Muscle layer of colon (tissue), 2 donors: ENCODE results near the gene SORL1.
"Not testable (repeated sequence)": the region's sequence is repeated elsewhere in the genome, so short reads cannot be mapped to it uniquely, and the experiment has no call there.

Source experiments
- H3K27ac ChIP-seq: one replicate; pipeline ENCODE4 v1.7.0; 2013; ENCODE audit warnings: low read depth, mild to moderate bottlenecking, low read length, moderate library complexity
- H3K27me3 ChIP-seq, 2 donors: one replicate each; pipeline ENCODE4 v1.7.0; 2013; ENCODE audit warnings: low read length in 2 of 2, mild to moderate bottlenecking in 2 of 2; ENCODE audit not compliant: insufficient read depth in 2 of 2, control insufficient read depth in 1 of 2
- H3K36me3 ChIP-seq: one replicate; pipeline ENCODE4 v1.7.0; 2013; ENCODE audit warnings: mild to moderate bottlenecking, low read length; ENCODE audit not compliant: insufficient read depth
- H3K4me1 ChIP-seq: one replicate; pipeline ENCODE4 v1.7.0; 2013; ENCODE audit warnings: mild to moderate bottlenecking, low read length; ENCODE audit not compliant: insufficient read depth
- H3K4me3 ChIP-seq, 2 donors: one replicate each; pipeline ENCODE4 v1.7.0; 2013; ENCODE audit warnings: low read length in 2 of 2, low read depth in 1 of 2, mild to moderate bottlenecking in 1 of 2, moderate library complexity in 1 of 2
- H3K9ac ChIP-seq: one replicate; pipeline ENCODE4 v1.7.0; 2013; ENCODE audit warnings: low read length
- H3K9me3 ChIP-seq: one replicate; pipeline ENCODE4 v1.7.0; 2013; ENCODE audit warnings: mild to moderate bottlenecking, low read length
- donor health status: abdominal sarcoma.
- donor health status: Adenocarcinoma of cecum.

SORL1 gene

GRCh38 chr11:121471167-121471566 lies 19.1 kb downstream of the SORL1 start:
- Histone ChIP-seq H3K9me3 (no peaks in the 10 kb centered on the region), H3K27ac (no peak overlapping the region), H3K4me1 (peaks cover 21% of the 10 kb centered on the region), H3K4me3 (no peak overlapping the region), H3K9ac (no peak overlapping the region), H3K27me3 (no peaks in the 10 kb centered on the region), H3K36me3 (no peaks in the 10 kb centered on the region)

DNA sequence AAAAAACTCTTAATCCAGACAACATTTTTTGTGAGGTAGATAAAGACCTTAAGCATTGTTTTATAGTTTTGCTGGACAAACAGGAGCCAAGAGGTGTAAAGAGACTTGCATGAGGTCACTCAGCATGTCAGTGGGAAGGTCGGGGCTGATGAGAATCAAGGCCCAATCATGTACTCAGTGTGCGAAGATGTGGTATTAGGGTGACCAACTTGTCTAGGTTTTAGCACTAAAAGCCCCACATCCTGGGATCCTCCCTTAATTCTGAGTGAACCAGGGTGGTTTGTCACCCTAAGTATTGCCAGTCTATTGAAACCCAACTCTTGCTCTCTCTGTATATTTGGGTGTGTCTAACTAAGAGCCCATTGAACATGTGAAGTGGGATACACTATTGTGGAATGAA lies 20.2 kb downstream of the SORL1 start:
- Histone ChIP-seq H3K27me3 (no peaks in the 10 kb centered on the region), H3K4me1 (peaks cover 11% of the 10 kb centered on the region)

GRCh38 chr11:121473064-121473777 lies 21.1 kb downstream of the SORL1 start:
- no peak overlapping the region for H3K9ac ChIP-seq
- H3K27ac ChIP-seq, result no peak overlapping the region
- H3K9me3 ChIP-seq, result no peaks in the 10 kb centered on the region
- H3K4me3 ChIP-seq, result no peak overlapping the region
- H3K36me3 ChIP-seq, result no peaks in the 10 kb centered on the region
- no peaks in the 10 kb centered on the region for H3K27me3 ChIP-seq
- peaks cover 6% of the 10 kb centered on the region for H3K4me1 ChIP-seq

More for the DNA sequence above, 20.2 kb downstream of the SORL1 start:
- Histone ChIP-seq H3K36me3 (no peaks in the 10 kb centered on the region), H3K27ac (no peak overlapping the region), H3K4me3 (no peak overlapping the region), H3K9me3 (no peaks in the 10 kb centered on the region), H3K9ac (no peak overlapping the region)

DNA sequence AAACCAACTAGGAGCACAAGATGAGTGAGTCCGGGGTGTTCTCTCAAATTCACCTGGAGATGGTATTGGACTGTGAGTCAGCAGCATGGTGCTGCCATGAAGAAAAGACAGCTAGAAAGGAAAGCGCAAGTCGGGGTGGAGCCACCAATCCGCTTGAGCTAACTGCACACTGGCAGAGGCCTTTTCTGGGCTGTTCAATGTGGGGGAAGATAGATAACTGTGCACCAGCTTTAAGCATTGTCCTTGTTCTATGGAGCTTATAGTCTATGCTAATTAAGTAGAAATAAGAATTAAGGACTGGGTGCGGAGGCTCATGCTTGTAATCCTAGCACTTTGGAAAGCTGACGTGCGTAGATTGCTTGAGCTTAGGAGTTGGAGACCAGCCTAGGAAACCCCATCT lies 22.6 kb downstream of the SORL1 start:
- H3K27ac ChIP-seq, result no peak overlapping the region

DNA sequence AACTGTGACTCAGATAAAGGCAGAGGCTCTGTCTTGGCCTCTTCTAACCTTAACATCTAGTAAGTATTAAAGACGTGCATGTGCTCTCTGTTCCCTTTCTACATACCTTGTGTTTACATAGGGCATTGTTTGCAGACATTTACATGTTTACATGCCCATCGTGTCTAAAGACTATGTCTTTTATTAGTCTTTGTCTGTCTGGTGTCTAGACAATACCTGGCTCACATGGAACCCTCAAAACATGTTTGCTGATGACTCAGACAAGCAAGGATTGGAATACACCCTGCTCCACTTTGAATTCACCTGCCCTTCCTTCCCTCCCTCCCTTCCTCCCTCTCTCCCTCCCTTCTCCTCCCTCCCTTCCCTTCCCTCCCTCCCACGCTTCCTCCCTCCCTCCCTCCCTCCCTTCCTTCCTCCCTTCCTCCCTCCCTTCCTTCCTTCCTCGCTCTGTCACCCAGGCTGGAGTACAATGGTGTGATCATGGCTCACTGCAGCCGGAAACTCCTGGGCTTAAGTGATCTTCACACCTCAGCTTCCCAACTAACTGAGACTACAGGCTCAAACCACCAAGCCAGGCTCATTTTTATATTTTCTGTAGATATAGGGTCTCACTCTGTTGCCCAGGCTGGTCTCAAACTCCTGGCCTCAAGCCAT lies 24.4 kb downstream of the SORL1 start:
- Histone ChIP-seq H3K36me3 (peaks cover 5% of the 10 kb centered on the region), H3K27me3 (no peaks in the 10 kb centered on the region), H3K9ac (no peak overlapping the region), H3K4me3 (no peak overlapping the region), H3K4me1 (peaks cover 6% of the 10 kb centered on the region), H3K9me3 (no peaks in the 10 kb centered on the region), H3K27ac (no peak overlapping the region)

More for the DNA sequence above, 22.6 kb downstream of the SORL1 start:
- Histone ChIP-seq H3K9me3 (no peaks in the 10 kb centered on the region), H3K9ac (no peak overlapping the region), H3K27me3 (no peaks in the 10 kb centered on the region), H3K4me1 (peaks cover 6% of the 10 kb centered on the region), H3K4me3 (no peak overlapping the region), H3K36me3 (peaks cover 5% of the 10 kb centered on the region)

GRCh38 chr11:121478226-121478894 lies 26.2 kb downstream of the SORL1 start:
- Histone ChIP-seq H3K9ac (no peak overlapping the region), H3K36me3 (peaks cover 5% of the 10 kb centered on the region), H3K27me3 (no peaks in the 10 kb centered on the region), H3K4me1 (no peaks in the 10 kb centered on the region), H3K4me3 (no peak overlapping the region), H3K9me3 (no peaks in the 10 kb centered on the region), H3K27ac (no peak overlapping the region)

DNA sequence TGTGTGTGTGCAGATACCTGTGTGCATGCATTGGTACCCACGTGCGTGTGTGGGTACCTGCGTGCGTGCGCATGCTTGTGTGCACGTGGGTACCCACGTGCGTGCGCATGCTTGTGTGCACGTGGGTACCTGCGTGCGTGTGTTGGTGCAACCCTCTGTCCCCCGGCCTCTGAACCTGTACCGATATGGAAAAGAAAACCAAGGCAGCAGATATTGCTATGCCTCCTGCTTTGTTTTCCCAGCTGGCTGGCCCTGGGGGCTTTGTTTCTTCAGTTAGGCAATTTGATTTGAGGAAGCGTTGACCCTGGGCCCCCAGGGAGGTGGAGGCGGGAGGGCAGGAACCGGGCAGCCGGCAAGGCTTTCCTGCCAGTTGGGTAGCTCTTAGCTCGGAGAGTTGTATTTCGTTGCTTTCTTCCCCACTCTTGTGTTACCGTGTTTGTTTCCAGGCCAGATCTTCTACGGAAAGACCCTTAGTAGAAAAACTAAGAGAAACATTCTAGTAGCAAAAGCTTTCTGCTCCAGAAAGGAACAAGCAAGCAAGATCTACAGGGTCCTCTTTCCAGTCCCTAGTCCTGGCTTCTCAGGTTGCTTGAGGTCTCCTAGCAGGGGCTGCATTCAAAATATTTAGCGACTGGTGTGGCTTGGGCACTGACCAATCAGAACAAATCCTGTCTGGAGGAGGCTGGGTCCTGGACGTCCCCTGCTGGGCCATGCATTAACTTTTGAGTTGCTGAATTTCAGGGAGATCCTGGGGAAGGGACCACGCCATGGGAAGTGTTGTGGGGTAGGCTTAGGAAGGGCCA lies 27.0 kb downstream of the SORL1 start:
- no peaks in the 10 kb centered on the region for H3K27me3 ChIP-seq
- peaks cover 5% of the 10 kb centered on the region for H3K36me3 ChIP-seq
- no peaks in the 10 kb centered on the region for H3K9me3 ChIP-seq
- no peak overlapping the region for H3K9ac ChIP-seq
- H3K4me3 ChIP-seq, result no peak overlapping the region
- no peak overlapping the region for H3K27ac ChIP-seq
- no peaks in the 10 kb centered on the region for H3K4me1 ChIP-seq

- Histone ChIP-seq H3K9me3 (no peaks in the 10 kb centered on the region), H3K9ac (no peak overlapping the region), H3K27me3 (no peaks in the 10 kb centered on the region), H3K4me3 (no peak overlapping the region), H3K36me3 (peaks cover 5% of the 10 kb centered on the region), H3K4me1 (no peaks in the 10 kb centered on the region), H3K27ac (no peak overlapping the region)
These were observed 27.7 kb downstream of the SORL1 start for GRCh38 chr11:121479698-121480238.

DNA sequence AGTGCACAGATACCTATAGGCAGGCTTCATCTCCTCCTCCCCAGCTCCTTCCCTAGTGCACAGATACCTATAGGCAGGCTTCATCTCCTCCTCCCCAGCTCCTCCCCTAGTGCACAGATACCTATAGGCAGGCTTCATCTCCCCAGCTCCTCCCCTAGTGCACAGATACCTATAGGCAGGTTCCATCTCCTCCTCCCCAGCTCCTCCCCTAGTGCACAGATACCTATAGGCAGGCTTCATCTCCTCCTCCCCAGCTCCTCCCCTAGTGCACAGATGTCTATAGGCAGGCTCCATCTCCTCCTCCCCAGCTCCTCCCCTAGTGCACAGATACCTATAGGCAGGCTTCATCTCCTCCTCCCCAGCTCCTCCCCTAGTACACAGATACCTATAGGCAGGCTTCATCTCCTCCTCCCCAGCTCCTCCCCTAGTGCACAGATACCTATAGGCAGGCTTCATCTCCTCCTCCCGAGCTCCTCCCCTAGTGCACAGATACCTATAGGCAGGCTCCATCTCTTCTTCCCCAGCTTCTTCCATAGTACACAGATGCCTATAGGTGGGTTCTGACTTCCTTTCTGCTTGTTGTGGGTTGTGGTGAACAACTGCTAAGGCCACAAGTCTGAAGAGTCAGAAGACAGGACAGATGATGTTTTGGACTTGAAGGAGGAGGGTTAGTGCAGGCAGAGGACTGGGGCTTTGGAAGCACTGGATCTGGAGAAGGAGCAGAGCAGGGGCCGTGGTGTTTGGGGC lies 29.5 kb downstream of the SORL1 start:
- not testable (repeated sequence) for H3K4me1 ChIP-seq, H3K9me3 ChIP-seq, H3K9ac ChIP-seq, H3K36me3 ChIP-seq, H3K27me3 ChIP-seq, H3K27ac ChIP-seq, H3K4me3 ChIP-seq

- H3K27me3 ChIP-seq, result no peaks in the 10 kb centered on the region
- H3K4me1 ChIP-seq, result no peaks in the 10 kb centered on the region
- H3K9ac ChIP-seq, result no peak overlapping the region
- H3K27ac ChIP-seq, result no peak overlapping the region
- H3K36me3 ChIP-seq, result peaks cover 5% of the 10 kb centered on the region
- H3K4me3 ChIP-seq, result no peak overlapping the region
- H3K9me3 ChIP-seq, result no peaks in the 10 kb centered on the region
These were observed 30.4 kb downstream of the SORL1 start for GRCh38 chr11:121482231-121483129.
